ENCODE data around the gene OTUD4. TPM values are rescaled to one million over a fixed set of nuclear protein-coding genes. Genes with fewer than 3 reads are reported as not detected.

Gene OTUD4
- total and polyA plus RNA-seq, 9 of the 15 experiments (the other 6 are each of a cell fraction or from before 2014, with no cell fraction given) = 4.2 to 29.0 (median 24.8) TPM

DNA sequence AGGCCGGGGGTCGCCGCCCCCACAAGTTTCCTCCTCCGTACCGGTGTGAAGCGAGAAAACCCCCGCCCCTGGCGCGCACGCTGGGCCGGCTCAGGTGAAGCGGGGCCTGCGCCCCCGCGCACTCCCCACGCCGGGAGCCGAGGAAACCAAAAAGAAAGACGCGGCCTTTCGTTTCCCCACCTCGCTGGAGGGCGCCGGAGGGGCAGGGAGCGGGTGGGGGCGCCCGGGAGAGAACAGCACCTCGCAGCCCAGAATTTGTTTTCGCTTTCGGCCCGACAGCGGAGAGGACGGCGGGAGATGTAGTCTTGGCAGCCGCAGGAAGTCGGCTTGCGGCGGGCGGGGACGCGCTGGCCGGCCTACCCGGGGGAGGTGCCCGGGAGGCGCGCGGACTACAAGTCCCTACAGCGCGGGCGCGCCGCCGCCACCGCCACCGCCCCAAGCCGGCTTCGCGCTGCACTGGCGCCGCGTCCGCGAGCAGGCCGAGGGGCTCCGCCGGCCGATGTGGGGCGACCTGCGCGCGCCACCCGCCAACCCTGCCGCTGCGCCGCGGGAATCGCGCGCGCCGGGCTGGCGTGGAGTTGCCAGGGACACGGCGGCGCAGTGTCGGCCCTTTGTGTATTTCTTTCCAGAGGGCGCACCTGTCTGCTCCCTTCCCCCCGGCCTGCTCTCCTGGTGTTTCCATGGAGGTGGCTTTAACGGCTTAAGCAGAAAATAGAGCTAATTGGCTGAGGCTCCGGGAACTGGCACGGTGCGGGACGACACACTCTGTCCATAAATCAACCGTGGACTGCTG is at the start of gene OTUD4 (continued):
- TF ChIP-seq ZNF217 (CRISPR knock-in tag; IDR thresholded peaks at IDR 0.05) (no peak), HSF4 (CRISPR knock-in tag; IDR thresholded peaks at IDR 0.05; ENCODE audit: borderline replicate concordance) (no peak), ZBTB8A (IDR thresholded peaks at IDR 0.05; ENCODE audit: partially characterized antibody) (no peak), WHSC1 (IDR thresholded peaks at IDR 0.05; ENCODE audit: low read length) (no peak), ZBTB17 (CRISPR knock-in tag; IDR thresholded peaks at IDR 0.05) (no peak), DPF2 (IDR thresholded peaks at IDR 0.05) (no peak), SRSF1 (IDR thresholded peaks at IDR 0.05; ENCODE audit: low read depth, low read length) (no peak), ZNF445 (CRISPR knock-in tag; IDR thresholded peaks at IDR 0.05; ENCODE audit: low read depth) (no peak), RBFOX2 (IDR thresholded peaks at IDR 0.05; ENCODE audit: low read depth, low read length) (peak; percentile 93), PHF8 (IDR thresholded peaks at IDR 0.05; ENCODE audit: borderline replicate concordance, low read length) (peak; percentile 64; the same call in 1 of the 2 replicates), TCF7 (IDR thresholded peaks at IDR 0.05; ENCODE audit: borderline replicate concordance) (no peak), SMAD4 (CRISPR knock-in tag; conservative IDR thresholded peaks at IDR 0.05) (peak; percentile 70; the same call in 1 of the 2 replicates), PTTG1 (tag; IDR thresholded peaks at IDR 0.05; ENCODE audit: low read depth) (no peak), RHOXF2B (CRISPR knock-in tag; conservative IDR thresholded peaks at IDR 0.05) (no peak), KAT7 (CRISPR knock-in tag; IDR thresholded peaks at IDR 0.05; ENCODE audit: borderline replicate concordance) (no peak), MTA1 (IDR thresholded peaks at IDR 0.05; ENCODE audit: borderline replicate concordance) (no peak), FUS (optimal IDR thresholded peaks at IDR 0.05; ENCODE audit: low read depth, low read length) (no peak), NR2C1 (IDR thresholded peaks at IDR 0.05) (no peak), NR2C1 (tag; IDR thresholded peaks at IDR 0.05) (no peak), TBP (optimal IDR thresholded peaks at IDR 0.05; ENCODE audit: low read depth, low read length) (peak; percentile 61), ZSCAN29 (IDR thresholded peaks at IDR 0.05) (peak; percentile 19; the same call in 1 of the 2 replicates), EGR1 (conservative IDR thresholded peaks at IDR 0.05) (peak; percentile 82), TRIM24 (IDR thresholded peaks at IDR 0.05) (no peak), MBD2 (IDR thresholded peaks at IDR 0.05; ENCODE audit: borderline replicate concordance, low read depth) (no peak), TAL1 (IDR thresholded peaks at IDR 0.05) (no peak), ZNF699 (CRISPR knock-in tag; IDR thresholded peaks at IDR 0.05; ENCODE audit: insufficient replicate concordance) (no peak), ZNF76 (CRISPR knock-in tag; IDR thresholded peaks at IDR 0.05; ENCODE audit: borderline replicate concordance) (no peak)
- TF ChIP-seq, protein P1, sequence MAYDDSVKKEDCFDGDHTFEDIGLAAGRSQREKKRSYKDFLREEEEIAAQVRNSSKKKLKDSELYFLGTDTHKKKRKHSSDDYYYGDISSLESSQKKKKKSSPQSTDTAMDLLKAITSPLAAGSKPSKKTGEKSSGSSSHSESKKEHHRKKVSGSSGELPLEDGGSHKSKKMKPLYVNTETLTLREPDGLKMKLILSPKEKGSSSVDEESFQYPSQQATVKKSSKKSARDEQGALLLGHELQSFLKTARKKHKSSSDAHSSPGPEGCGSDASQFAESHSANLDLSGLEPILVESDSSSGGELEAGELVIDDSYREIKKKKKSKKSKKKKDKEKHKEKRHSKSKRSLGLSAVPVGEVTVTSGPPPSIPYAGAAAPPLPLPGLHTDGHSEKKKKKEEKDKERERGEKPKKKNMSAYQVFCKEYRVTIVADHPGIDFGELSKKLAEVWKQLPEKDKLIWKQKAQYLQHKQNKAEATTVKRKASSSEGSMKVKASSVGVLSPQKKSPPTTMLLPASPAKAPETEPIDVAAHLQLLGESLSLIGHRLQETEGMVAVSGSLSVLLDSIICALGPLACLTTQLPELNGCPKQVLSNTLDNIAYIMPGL (CRISPR knock-in tag; IDR thresholded peaks at IDR 0.05) = peak; percentile 58; the same call in 1 of the 2 replicates
- TF ChIP-seq, protein P2, sequence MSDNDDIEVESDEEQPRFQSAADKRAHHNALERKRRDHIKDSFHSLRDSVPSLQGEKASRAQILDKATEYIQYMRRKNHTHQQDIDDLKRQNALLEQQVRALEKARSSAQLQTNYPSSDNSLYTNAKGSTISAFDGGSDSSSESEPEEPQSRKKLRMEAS (CRISPR knock-in tag; IDR thresholded peaks at IDR 0.05) = no peak
- TF ChIP-seq, protein P3, sequence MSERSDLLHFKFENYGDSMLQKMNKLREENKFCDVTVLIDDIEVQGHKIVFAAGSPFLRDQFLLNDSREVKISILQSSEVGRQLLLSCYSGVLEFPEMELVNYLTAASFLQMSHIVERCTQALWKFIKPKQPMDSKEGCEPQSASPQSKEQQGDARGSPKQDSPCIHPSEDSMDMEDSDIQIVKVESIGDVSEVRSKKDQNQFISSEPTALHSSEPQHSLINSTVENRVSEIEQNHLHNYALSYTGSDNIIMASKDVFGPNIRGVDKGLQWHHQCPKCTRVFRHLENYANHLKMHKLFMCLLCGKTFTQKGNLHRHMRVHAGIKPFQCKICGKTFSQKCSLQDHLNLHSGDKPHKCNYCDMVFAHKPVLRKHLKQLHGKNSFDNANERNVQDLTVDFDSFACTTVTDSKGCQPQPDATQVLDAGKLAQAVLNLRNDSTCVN (CRISPR knock-in tag; IDR thresholded peaks at IDR 0.05) = no peak

Measured in K562 (cell line).